SK-N-SH treated with all-trans-retinoic acid at 6 μM for 48 hours (cell line): ENCODE results near the gene ODAM.
"Not testable (repeated sequence)": the region's sequence is repeated elsewhere in the genome, so short reads cannot be mapped to it uniquely, and the experiment has no call there.

Source experiments
- OSR1 ChIP-seq: fragments of 250-450 bp; sonication (Bioruptor Pico); IDR thresholded peaks from 2 replicates; pipeline ENCODE4 v1.8.0; 2022; ENCODE audit warnings: moderate library complexity, mild to moderate bottlenecking, inconsistent platforms
- RARB ChIP-seq: fragments of 250-450 bp; sonication (Bioruptor Pico); IDR thresholded peaks from 2 replicates; pipeline ENCODE4 v1.8.0; 2021; ENCODE audit warnings: mild to moderate bottlenecking, moderate library complexity
- ZC3H10 ChIP-seq: fragments of 250-450 bp; sonication (Bioruptor Pico); IDR thresholded peaks from 2 replicates; pipeline ENCODE4 v1.5.1; 2021; ENCODE audit warnings: mild to moderate bottlenecking, moderate library complexity
- ZFP3 ChIP-seq: fragments of 250-450 bp; sonication (Bioruptor Pico); IDR thresholded peaks from 2 replicates; pipeline ENCODE4 v1.5.0; 2020; ENCODE audit warnings: mild to moderate bottlenecking, moderate library complexity
- ZNF8 ChIP-seq: fragments of 450-650 bp; formaldehyde crosslinking; IDR thresholded peaks from 2 replicates; pipeline ENCODE4 v1.5.0; 2020; ENCODE audit warnings: mild to moderate bottlenecking, moderate library complexity
- TF ChIP-seq, protein P1 (sequence below): fragments of 250-450 bp; sonication (Bioruptor Pico); IDR thresholded peaks from 2 replicates; pipeline ENCODE4 v1.8.0; 2020; ENCODE audit warnings: mild to moderate bottlenecking, moderate library complexity, borderline replicate concordance
- TF ChIP-seq, protein P2 (sequence below): fragments of 250-450 bp; sonication (Bioruptor Pico); IDR thresholded peaks from 2 replicates; pipeline ENCODE4 v1.5.0; 2020; ENCODE audit warnings: mild to moderate bottlenecking, moderate library complexity

- TF ChIP-seq, protein P1, sequence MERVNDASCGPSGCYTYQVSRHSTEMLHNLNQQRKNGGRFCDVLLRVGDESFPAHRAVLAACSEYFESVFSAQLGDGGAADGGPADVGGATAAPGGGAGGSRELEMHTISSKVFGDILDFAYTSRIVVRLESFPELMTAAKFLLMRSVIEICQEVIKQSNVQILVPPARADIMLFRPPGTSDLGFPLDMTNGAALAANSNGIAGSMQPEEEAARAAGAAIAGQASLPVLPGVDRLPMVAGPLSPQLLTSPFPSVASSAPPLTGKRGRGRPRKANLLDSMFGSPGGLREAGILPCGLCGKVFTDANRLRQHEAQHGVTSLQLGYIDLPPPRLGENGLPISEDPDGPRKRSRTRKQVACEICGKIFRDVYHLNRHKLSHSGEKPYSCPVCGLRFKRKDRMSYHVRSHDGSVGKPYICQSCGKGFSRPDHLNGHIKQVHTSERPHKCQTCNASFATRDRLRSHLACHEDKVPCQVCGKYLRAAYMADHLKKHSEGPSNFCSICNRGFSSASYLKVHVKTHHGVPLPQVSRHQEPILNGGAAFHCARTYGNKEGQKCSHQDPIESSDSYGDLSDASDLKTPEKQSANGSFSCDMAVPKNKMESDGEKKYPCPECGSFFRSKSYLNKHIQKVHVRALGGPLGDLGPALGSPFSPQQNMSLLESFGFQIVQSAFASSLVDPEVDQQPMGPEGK, result not testable (repeated sequence)
- TF ChIP-seq OSR1, ZFP3, ZC3H10, ZNF8, RARB (CRISPR knock-in tag): not testable (repeated sequence)
- TF ChIP-seq, protein P2, sequence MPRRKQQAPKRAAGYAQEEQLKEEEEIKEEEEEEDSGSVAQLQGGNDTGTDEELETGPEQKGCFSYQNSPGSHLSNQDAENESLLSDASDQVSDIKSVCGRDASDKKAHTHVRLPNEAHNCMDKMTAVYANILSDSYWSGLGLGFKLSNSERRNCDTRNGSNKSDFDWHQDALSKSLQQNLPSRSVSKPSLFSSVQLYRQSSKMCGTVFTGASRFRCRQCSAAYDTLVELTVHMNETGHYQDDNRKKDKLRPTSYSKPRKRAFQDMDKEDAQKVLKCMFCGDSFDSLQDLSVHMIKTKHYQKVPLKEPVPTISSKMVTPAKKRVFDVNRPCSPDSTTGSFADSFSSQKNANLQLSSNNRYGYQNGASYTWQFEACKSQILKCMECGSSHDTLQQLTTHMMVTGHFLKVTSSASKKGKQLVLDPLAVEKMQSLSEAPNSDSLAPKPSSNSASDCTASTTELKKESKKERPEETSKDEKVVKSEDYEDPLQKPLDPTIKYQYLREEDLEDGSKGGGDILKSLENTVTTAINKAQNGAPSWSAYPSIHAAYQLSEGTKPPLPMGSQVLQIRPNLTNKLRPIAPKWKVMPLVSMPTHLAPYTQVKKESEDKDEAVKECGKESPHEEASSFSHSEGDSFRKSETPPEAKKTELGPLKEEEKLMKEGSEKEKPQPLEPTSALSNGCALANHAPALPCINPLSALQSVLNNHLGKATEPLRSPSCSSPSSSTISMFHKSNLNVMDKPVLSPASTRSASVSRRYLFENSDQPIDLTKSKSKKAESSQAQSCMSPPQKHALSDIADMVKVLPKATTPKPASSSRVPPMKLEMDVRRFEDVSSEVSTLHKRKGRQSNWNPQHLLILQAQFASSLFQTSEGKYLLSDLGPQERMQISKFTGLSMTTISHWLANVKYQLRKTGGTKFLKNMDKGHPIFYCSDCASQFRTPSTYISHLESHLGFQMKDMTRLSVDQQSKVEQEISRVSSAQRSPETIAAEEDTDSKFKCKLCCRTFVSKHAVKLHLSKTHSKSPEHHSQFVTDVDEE (CRISPR knock-in tag), result not testable (repeated sequence)
Observed at GRCh38 chr4:70242297-70242696, 46.8 kb downstream of the ODAM start, which contains the start of gene CSN3.
